ENCODE data around the gene NECAP2.

Gene NECAP2

DNA sequence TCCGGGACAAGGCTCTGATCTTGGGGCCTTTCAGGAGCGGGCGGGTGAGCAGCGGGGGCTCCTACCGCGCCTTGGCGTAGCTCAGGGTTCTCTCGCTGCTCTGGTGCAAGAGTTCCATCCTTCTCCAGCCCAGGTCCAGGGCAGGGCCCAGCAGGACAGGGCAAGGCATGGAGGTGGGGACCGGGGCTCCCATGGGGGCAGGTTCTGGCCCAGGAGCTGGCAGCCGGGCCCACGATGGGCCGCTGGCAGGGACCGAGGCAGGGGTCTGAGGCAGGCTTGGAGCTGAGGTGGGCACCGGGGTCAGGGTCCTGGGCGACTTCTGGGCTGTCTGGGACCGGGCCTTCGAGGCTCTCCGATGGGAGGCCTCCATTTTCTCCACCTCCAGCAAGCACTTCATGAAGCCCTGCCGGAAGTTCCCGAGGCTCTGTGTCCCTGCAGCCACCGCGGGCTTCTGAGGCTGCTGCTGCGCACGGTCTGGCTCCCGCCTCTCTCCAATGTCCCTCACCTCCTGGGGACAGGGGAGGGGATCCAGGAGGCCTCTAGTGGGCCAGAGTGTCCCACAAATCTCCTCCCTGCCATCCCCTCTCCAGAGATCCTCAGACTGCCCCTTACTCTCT, 30.9 kb upstream of the NECAP2 start:
- H3K36me3 ChIP-seq (ENCODE audit: control insufficient read depth, insufficient read depth, low read length): no peaks in the 10 kb centered on the region
- H3K27me3 ChIP-seq (replicated peaks; ENCODE audit: control insufficient read depth, insufficient read depth, low read length): no peaks in the 10 kb centered on the region
- DNase-seq (ENCODE audit: extremely low read depth, insufficient read length): no peak
- H3K4me3 ChIP-seq (replicated peaks; ENCODE audit: low read depth, low read length): no peak overlapping the region
- TF ChIP-seq, protein P1, sequence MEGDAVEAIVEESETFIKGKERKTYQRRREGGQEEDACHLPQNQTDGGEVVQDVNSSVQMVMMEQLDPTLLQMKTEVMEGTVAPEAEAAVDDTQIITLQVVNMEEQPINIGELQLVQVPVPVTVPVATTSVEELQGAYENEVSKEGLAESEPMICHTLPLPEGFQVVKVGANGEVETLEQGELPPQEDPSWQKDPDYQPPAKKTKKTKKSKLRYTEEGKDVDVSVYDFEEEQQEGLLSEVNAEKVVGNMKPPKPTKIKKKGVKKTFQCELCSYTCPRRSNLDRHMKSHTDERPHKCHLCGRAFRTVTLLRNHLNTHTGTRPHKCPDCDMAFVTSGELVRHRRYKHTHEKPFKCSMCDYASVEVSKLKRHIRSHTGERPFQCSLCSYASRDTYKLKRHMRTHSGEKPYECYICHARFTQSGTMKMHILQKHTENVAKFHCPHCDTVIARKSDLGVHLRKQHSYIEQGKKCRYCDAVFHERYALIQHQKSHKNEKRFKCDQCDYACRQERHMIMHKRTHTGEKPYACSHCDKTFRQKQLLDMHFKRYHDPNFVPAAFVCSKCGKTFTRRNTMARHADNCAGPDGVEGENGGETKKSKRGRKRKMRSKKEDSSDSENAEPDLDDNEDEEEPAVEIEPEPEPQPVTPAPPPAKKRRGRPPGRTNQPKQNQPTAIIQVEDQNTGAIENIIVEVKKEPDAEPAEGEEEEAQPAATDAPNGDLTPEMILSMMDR (IDR thresholded peaks at IDR 0.05; ENCODE audit: insufficient read depth, low read length, poor library complexity, severe bottlenecking): no peak

- Histone ChIP-seq H3K36me3 (ENCODE audit: control insufficient read depth, insufficient read depth, low read length) (no peaks in the 10 kb centered on the region), H3K27me3 (replicated peaks; ENCODE audit: control insufficient read depth, insufficient read depth, low read length) (no peaks in the 10 kb centered on the region), H3K4me3 (replicated peaks; ENCODE audit: low read depth, low read length) (no peak overlapping the region)
- TF ChIP-seq, protein P1 (IDR thresholded peaks at IDR 0.05; ENCODE audit: insufficient read depth, low read length, poor library complexity, severe bottlenecking): no peak
- DNase-seq (ENCODE audit: extremely low read depth, insufficient read length): no peak
These were observed 29.7 kb upstream of the NECAP2 start for GRCh38 chr1:16410803-16411202.

GRCh38 chr1:16413191-16413590, 27.3 kb upstream of the NECAP2 start:
- no peak for DNase-seq (ENCODE audit: extremely low read depth, insufficient read length)
- TF ChIP-seq, protein P1 (IDR thresholded peaks at IDR 0.05; ENCODE audit: insufficient read depth, low read length, poor library complexity, severe bottlenecking): no peak
- no peaks in the 10 kb centered on the region for H3K36me3 ChIP-seq (ENCODE audit: control insufficient read depth, insufficient read depth, low read length)
- H3K27me3 ChIP-seq (replicated peaks; ENCODE audit: control insufficient read depth, insufficient read depth, low read length): no peaks in the 10 kb centered on the region
- H3K4me3 ChIP-seq (replicated peaks; ENCODE audit: low read depth, low read length): no peak overlapping the region

- H3K27me3 ChIP-seq (replicated peaks; ENCODE audit: control insufficient read depth, insufficient read depth, low read length): no peaks in the 10 kb centered on the region
- DNase-seq (ENCODE audit: extremely low read depth, insufficient read length): no peak
- TF ChIP-seq, protein P1 (IDR thresholded peaks at IDR 0.05; ENCODE audit: insufficient read depth, low read length, poor library complexity, severe bottlenecking): no peak
- H3K36me3 ChIP-seq (ENCODE audit: control insufficient read depth, insufficient read depth, low read length): no peaks in the 10 kb centered on the region
- H3K4me3 ChIP-seq (replicated peaks; ENCODE audit: low read depth, low read length): no peak overlapping the region
These were observed 21.6 kb upstream of the NECAP2 start for GRCh38 chr1:16418823-16419425.

- DNase-seq (ENCODE audit: extremely low read depth, insufficient read length): peak; percentile 72
- Histone ChIP-seq H3K4me3 (replicated peaks; ENCODE audit: low read depth, low read length) (no peak overlapping the region), H3K27me3 (replicated peaks; ENCODE audit: control insufficient read depth, insufficient read depth, low read length) (no peaks in the 10 kb centered on the region)
These were observed 20.0 kb upstream of the NECAP2 start for GRCh38 chr1:16420424-16421118.

More at GRCh38 chr1:16420424-16421118, 20.0 kb upstream of the NECAP2 start:
- no peaks in the 10 kb centered on the region for H3K36me3 ChIP-seq (ENCODE audit: control insufficient read depth, insufficient read depth, low read length)
- TF ChIP-seq, protein P1 (IDR thresholded peaks at IDR 0.05; ENCODE audit: insufficient read depth, low read length, poor library complexity, severe bottlenecking): no peak
